Fibroblast of lung (primary cell): ENCODE data around the gene KL.

Experiments
- CTCF ChIP-seq, 2 donors: IDR thresholded peaks in 1 of 2; conservative IDR thresholded peaks in 1 of 2; 1 replicate in 1 of 2; 2 replicates in 1 of 2; pipeline ENCODE4 v1.5.1; 2011 to 2012; ENCODE audit warnings: low read length in 2 of 2, control low read depth in 1 of 2, inconsistent platforms in 1 of 2, low read depth in 1 of 2, mild to moderate bottlenecking in 1 of 2
- EZH2 ChIP-seq: IDR thresholded peaks from 2 replicates; pipeline ENCODE4 v1.5.1; 2012; ENCODE audit warnings: low read length, control low read depth, mild to moderate bottlenecking; ENCODE audit errors: missing control alignments

- TF ChIP-seq CTCF (conservative IDR thresholded peaks at IDR 0.05 in 1 of 2, IDR thresholded peaks at IDR 0.05 in 1 of 2; ENCODE audit: low read depth in 1 of 2, low read length in 2 of 2) (no peak), EZH2 (no peak)
These were observed 75.2 kb downstream of the KL start for GRCh38 chr13:33091415-33091774.
